ENCODE measurements around the gene KCNMA1.

GRCh38 chr10:76871697-76872295, 765.8 kb downstream of the KCNMA1 start:
- TF ChIP-seq POLR2AphosphoS5 (IDR thresholded peaks at IDR 0.05), result no peak
- no peak for TF ChIP-seq CTCF (IDR thresholded peaks at IDR 0.05)
